ENCODE results near the gene OR10K2.

OR10K2 gene

DNA sequence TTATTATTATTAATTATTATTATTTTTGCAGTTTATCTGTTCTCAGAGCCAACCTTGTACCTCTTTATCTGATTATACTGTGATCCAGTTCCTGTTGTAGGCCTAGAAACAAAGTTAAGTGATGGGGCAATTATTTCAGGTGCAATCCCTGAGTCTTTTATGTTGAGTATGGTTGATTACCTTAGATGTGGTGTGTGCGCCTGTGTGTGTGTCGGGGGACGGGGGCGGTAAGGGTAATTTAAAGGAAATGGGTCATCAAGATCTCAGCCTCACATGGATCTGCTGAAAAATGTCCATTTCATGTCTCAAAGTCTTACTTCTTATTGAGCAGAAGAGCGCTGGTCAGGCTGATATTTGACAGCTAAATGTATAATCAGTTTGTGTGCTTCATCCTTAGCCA lies 18.9 kb downstream of the OR10K2 start:
- TF ChIP-seq, protein P1, sequence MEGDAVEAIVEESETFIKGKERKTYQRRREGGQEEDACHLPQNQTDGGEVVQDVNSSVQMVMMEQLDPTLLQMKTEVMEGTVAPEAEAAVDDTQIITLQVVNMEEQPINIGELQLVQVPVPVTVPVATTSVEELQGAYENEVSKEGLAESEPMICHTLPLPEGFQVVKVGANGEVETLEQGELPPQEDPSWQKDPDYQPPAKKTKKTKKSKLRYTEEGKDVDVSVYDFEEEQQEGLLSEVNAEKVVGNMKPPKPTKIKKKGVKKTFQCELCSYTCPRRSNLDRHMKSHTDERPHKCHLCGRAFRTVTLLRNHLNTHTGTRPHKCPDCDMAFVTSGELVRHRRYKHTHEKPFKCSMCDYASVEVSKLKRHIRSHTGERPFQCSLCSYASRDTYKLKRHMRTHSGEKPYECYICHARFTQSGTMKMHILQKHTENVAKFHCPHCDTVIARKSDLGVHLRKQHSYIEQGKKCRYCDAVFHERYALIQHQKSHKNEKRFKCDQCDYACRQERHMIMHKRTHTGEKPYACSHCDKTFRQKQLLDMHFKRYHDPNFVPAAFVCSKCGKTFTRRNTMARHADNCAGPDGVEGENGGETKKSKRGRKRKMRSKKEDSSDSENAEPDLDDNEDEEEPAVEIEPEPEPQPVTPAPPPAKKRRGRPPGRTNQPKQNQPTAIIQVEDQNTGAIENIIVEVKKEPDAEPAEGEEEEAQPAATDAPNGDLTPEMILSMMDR (IDR thresholded peaks at IDR 0.05; ENCODE audit: low read depth, low read length): no peak

DNA sequence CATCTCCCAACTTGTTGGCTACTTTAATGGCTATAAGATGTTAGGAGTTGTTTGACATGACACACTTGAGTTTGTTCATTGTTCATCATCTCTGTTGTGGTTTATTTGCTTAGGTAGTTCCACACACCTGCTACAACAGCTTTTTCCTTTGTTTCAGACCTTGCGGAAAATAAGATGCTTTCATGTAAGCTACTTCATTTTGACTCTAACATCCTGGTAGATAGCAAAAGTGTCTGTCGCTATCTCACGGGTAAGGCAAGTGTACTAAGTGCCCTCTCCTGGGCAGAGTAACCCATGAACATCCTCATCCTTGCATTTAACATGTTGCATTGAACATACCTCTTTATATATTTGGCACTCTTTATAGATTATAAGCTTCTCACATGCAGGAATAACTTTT lies 25.2 kb downstream of the OR10K2 start:
- no peak overlapping the region for H3K4me3 ChIP-seq (replicated peaks in 1 of 2; ENCODE audit: low read depth in 2 of 2, low read length in 2 of 2)
- no peak for DNase-seq (ENCODE audit: low read depth in 2 of 2)
- TF ChIP-seq, protein P1 (IDR thresholded peaks at IDR 0.05; ENCODE audit: low read depth, low read length): no peak

More for the DNA sequence above, 18.9 kb downstream of the OR10K2 start:
- DNase-seq (ENCODE audit: low read depth in 2 of 2): no peak
- no peak overlapping the region for H3K4me3 ChIP-seq (replicated peaks in 1 of 2; ENCODE audit: low read depth in 2 of 2, low read length in 2 of 2)

DNA sequence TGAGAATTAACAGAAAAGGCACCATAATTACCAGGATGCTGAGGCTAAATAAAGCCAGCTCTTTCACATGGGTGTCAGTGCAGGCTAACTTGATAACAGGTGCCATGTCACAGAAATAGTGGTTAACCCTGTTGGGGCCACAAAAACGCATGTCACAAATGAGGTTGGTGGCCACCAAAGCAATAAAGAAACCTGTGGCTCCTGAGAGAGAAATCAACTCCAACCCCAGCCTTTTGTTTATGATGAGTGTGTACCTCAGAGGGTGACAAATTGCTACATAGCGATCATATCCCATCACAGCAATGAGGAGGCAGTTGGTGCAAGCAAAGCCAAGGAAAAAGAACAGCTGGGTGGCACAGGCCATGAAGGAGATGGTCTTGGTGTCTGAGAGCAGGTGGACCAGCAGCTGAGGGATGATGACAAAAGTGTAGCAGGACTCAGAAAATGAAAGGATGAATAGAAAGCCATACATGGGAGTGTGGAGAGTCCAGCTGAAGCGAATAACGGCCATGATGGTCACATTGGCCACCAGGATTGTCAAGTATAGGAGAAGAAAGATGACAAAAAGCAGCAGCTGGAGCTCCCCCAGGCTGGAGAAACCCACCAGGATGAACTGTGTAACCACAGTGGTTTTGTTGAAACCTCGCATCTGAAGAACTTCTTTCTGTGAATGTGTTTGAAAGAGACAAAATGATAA lies 27.1 kb downstream of the OR10K2 start, which contains the start of gene OR10T2:
Gene OR10T2, minus strand, starts transcription at position 649 of the 697 bp plus-strand sequence. Its CDS starts 0 bp downstream, at position 649.
- H3K4me3 ChIP-seq (replicated peaks in 1 of 2; ENCODE audit: low read depth in 2 of 2, low read length in 2 of 2): no peak within 1 kb of the TSS

DNA sequence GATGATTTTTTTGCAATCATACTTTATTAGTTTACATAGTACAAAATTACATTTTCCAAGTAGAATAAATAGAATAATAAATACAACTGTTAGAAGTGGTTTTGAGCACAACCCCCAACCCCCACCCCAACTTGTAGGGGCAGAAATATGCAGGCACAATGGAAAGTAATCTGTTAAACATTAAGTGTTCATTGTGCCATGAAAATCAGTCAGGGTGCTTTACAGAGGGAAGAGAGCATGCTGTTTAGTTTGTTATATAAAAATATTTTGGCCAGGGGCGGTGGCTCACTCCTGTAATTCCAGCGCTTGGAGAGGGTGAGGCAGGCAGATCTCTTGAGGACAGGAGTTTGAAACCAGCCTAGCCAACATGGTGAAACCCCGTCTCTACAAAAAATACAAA lies 29.4 kb downstream of the OR10K2 start:
- TF ChIP-seq, protein P1 (IDR thresholded peaks at IDR 0.05; ENCODE audit: low read depth, low read length): no peak
- no peak for DNase-seq (ENCODE audit: low read depth in 2 of 2)
- H3K4me3 ChIP-seq (replicated peaks in 1 of 2; ENCODE audit: low read depth in 2 of 2, low read length in 2 of 2): no peak overlapping the region

More for the DNA sequence above, 27.1 kb downstream of the OR10K2 start, which contains the start of gene OR10T2:
- TF ChIP-seq, protein P1 (IDR thresholded peaks at IDR 0.05; ENCODE audit: low read depth, low read length): no peak
- DNase-seq (ENCODE audit: low read depth in 2 of 2): no peak

DNA sequence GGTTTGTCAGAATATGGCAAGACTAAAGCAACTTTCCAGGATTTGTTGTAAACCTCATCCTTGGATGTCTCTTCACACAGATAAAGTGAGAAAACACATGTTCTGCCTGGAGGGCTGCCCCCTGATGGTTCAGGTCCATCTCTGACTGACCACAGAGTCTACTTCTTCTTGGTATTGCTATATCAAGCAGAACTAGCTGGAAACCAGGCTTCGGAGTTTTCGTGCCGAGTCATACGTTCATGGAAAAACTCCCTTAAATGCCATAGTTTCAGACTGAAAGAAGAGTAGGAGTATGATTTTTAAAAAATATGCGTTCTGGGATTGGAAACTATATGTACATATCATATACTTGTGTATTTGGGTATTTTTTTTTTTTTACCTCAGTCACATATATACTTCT lies 32.6 kb downstream of the OR10K2 start:
- no peak overlapping the region for H3K4me3 ChIP-seq (replicated peaks in 1 of 2; ENCODE audit: low read depth in 2 of 2, low read length in 2 of 2)
- TF ChIP-seq, protein P1 (IDR thresholded peaks at IDR 0.05; ENCODE audit: low read depth, low read length): no peak
- no peak for DNase-seq (ENCODE audit: low read depth in 2 of 2)

DNA sequence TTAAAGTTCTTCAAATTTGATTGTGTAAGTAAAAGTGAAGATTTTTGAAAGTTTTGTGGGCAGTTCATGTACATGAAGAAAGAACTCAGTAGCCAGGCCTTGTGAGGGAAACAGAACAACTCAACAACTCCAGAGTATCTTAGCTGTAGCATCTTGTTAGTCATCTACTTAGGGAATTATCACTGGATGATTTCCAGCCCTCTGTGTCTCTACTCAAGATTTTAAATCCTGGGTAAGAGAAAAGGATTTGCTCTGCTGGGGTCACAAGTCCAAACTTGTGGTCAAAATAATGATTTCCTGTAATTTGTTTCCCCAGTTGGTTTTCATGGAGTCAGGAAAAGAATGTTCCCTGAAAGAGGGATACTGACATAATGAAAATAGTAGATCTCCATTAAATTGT lies 34.9 kb downstream of the OR10K2 start:
- H3K4me3 ChIP-seq (replicated peaks in 1 of 2; ENCODE audit: low read depth in 2 of 2, low read length in 2 of 2): no peak overlapping the region
- TF ChIP-seq, protein P1 (IDR thresholded peaks at IDR 0.05; ENCODE audit: low read depth, low read length): no peak
- DNase-seq (ENCODE audit: low read depth in 2 of 2): no peak

Data from cardiac fibroblast (primary cell).